Parathyroid adenoma (tissue), 2 donors: ENCODE data around the gene LDHD.

Source experiments
- H2AFZ ChIP-seq: fragments of 300-600 bp; sonication (generic); one replicate; pipeline ENCODE4 v1.7.0; 2017; ENCODE audit warnings: antibody characterized with exemption, mild to moderate bottlenecking
- H3K27ac ChIP-seq: fragments of 300-600 bp; sonication (generic); one replicate; pipeline ENCODE4 v1.7.0; 2017
- H3K27me3 ChIP-seq: fragments of 300-600 bp; sonication (generic); one replicate; pipeline ENCODE4 v1.7.0; 2017; ENCODE audit warnings: low read length; ENCODE audit not compliant: control insufficient read depth, insufficient read depth
- H3K36me3 ChIP-seq: fragments of 300-600 bp; sonication (generic); one replicate; pipeline ENCODE4 v1.7.0; 2017; ENCODE audit warnings: low read length; ENCODE audit not compliant: control insufficient read depth, insufficient read depth
- H3K4me1 ChIP-seq: fragments of 300-600 bp; sonication (generic); one replicate; pipeline ENCODE4 v1.7.0; 2017; ENCODE audit warnings: control low read depth
- H3K4me2 ChIP-seq: fragments of 300-600 bp; sonication (generic); one replicate; pipeline ENCODE4 v1.7.0; 2017; ENCODE audit warnings: low read length
- H3K4me3 ChIP-seq: fragments of 300-600 bp; sonication (generic); one replicate; pipeline ENCODE4 v1.7.0; 2017; ENCODE audit warnings: low read depth, low read length
- H3K79me2 ChIP-seq: fragments of 300-600 bp; sonication (generic); one replicate; pipeline ENCODE4 v1.7.0; 2017; ENCODE audit warnings: control low read depth
- H3K9ac ChIP-seq: fragments of 300-600 bp; sonication (generic); one replicate; pipeline ENCODE4 v1.7.0; 2017; ENCODE audit warnings: mild to moderate bottlenecking
- H3K9me3 ChIP-seq: fragments of 300-600 bp; sonication (generic); one replicate; pipeline ENCODE4 v1.7.0; 2017; ENCODE audit warnings: low read length; ENCODE audit not compliant: control insufficient read depth
- CTCF ChIP-seq: fragments of 300-600 bp; sonication (generic); IDR thresholded peaks from one replicate; pipeline ENCODE4 v1.7.0; 2017; ENCODE audit warnings: antibody characterized with exemption, mild to moderate bottlenecking
- donor health status: primary hyperparathyroidism.

The LDHD gene

GRCh38 chr16:75075688-75076268 is 40.8 kb downstream of the LDHD start:
- H3K4me1 ChIP-seq = peaks cover 45% of the 10 kb centered on the region
- H3K4me2 ChIP-seq = no peak overlapping the region
- H3K4me3 ChIP-seq = no peak overlapping the region
- no peaks in the 10 kb centered on the region for H3K27me3 ChIP-seq
- H3K79me2 ChIP-seq = peaks cover 46% of the 10 kb centered on the region
- H2AFZ ChIP-seq = peak overlapping the region; percentile 1
- H3K36me3 ChIP-seq = no peaks in the 10 kb centered on the region
- no peak for TF ChIP-seq CTCF
- peak overlapping the region; percentile 82 for H3K27ac ChIP-seq
- no peaks in the 10 kb centered on the region for H3K9me3 ChIP-seq
- H3K9ac ChIP-seq = no peak overlapping the region

GRCh38 chr16:75074920-75075687 is 41.5 kb downstream of the LDHD start:
- Histone ChIP-seq H3K27ac (peak overlapping the region; percentile 82), H3K27me3 (no peaks in the 10 kb centered on the region), H3K4me3 (no peak overlapping the region), H3K9ac (no peak overlapping the region), H3K4me1 (peaks cover 50% of the 10 kb centered on the region), H2AFZ (peak overlapping the region; percentile 1), H3K79me2 (peaks cover 42% of the 10 kb centered on the region), H3K9me3 (no peaks in the 10 kb centered on the region), H3K36me3 (no peaks in the 10 kb centered on the region), H3K4me2 (peak overlapping the region; percentile 21)
- no peak for TF ChIP-seq CTCF

- no peaks in the 10 kb centered on the region for H3K27me3 ChIP-seq
- peak overlapping the region; percentile 27 for H3K4me2 ChIP-seq
- no peak overlapping the region for H3K4me3 ChIP-seq
- no peak overlapping the region for H3K9ac ChIP-seq
- H3K4me1 ChIP-seq = peaks cover 55% of the 10 kb centered on the region
- peak overlapping the region; percentile 82 for H3K27ac ChIP-seq
- H3K79me2 ChIP-seq = peaks cover 34% of the 10 kb centered on the region
- TF ChIP-seq CTCF = no peak
- no peaks in the 10 kb centered on the region for H3K9me3 ChIP-seq
- peak overlapping the region; percentile 39 for H2AFZ ChIP-seq
- no peaks in the 10 kb centered on the region for H3K36me3 ChIP-seq
These were observed 42.2 kb downstream of the LDHD start for GRCh38 chr16:75074304-75074793.

- Histone ChIP-seq H3K36me3 (no peaks in the 10 kb centered on the region), H3K4me3 (no peak overlapping the region), H3K9me3 (no peaks in the 10 kb centered on the region), H3K9ac (no peak overlapping the region), H3K4me1 (peaks cover 52% of the 10 kb centered on the region), H3K27ac (peak overlapping the region; percentile 82), H3K4me2 (peak overlapping the region; percentile 27), H3K79me2 (peaks cover 28% of the 10 kb centered on the region), H3K27me3 (no peaks in the 10 kb centered on the region), H2AFZ (peak overlapping the region; percentile 39)
- TF ChIP-seq CTCF = no peak
These were observed 42.9 kb downstream of the LDHD start for GRCh38 chr16:75073545-75074303.
